Liver (tissue), 9 donors: ENCODE measurements around the gene MRPL50. TPM values are rescaled to one million over a fixed set of nuclear protein-coding genes. Genes with fewer than 3 reads are reported as not detected.

Experiments
- DNase-seq: peaks from one replicate; pipeline ENCODE4 v3.0.0-alpha.2; 2017; ENCODE audit warnings: low spot score
- H3K27ac ChIP-seq, 2 donors: one replicate each; pipeline ENCODE4 v1.7.0; 2013; ENCODE audit warnings: inconsistent platforms in 2 of 2, low read length in 2 of 2, control low read depth in 1 of 2, low read depth in 1 of 2, mild to moderate bottlenecking in 1 of 2
- H3K27me3 ChIP-seq, 4 donors: one replicate each; pipeline versions ENCODE4 v1.6.1 to v1.7.0; 2013; ENCODE audit warnings: low read length in 3 of 4, inconsistent platforms in 1 of 4, mild to moderate bottlenecking in 1 of 4, moderate library complexity in 1 of 4; ENCODE audit not compliant: control insufficient read depth in 4 of 4, insufficient read depth in 4 of 4
- H3K36me3 ChIP-seq, 4 donors: one replicate each; pipeline versions ENCODE4 v1.6.1 to v1.7.0; 2013; ENCODE audit warnings: low read length in 3 of 4, mild to moderate bottlenecking in 3 of 4, low read depth in 1 of 4, moderate library complexity in 1 of 4; ENCODE audit not compliant: control insufficient read depth in 4 of 4, insufficient read depth in 3 of 4
- H3K4me1 ChIP-seq, 4 donors: one replicate each; pipeline versions ENCODE4 v1.6.1 to v1.7.0; 2013; ENCODE audit warnings: low read length in 3 of 4, mild to moderate bottlenecking in 3 of 4, moderate library complexity in 1 of 4; ENCODE audit not compliant: control insufficient read depth in 4 of 4, insufficient read depth in 4 of 4
- H3K4me3 ChIP-seq, 3 donors: one replicate each; pipeline versions ENCODE4 v1.6.1 to v1.7.0; 2013; ENCODE audit warnings: low read length in 3 of 3, control low read depth in 1 of 3, low read depth in 1 of 3, mild to moderate bottlenecking in 1 of 3
- H3K9ac ChIP-seq, 2 donors: one replicate each; pipeline ENCODE4 v1.7.0; 2013; ENCODE audit warnings: low read length in 2 of 2, mild to moderate bottlenecking in 2 of 2, moderate library complexity in 2 of 2, control low read depth in 1 of 2, low read depth in 1 of 2
- H3K9me3 ChIP-seq, 4 donors: one replicate each; pipeline versions ENCODE4 v1.6.1 to v1.7.0; 2013; ENCODE audit warnings: low read length in 3 of 4; ENCODE audit not compliant: control insufficient read depth in 4 of 4
- EGR1 ChIP-seq, 2 donors: IDR thresholded peaks; 2 replicates each; pipeline ENCODE4 v1.6.1; 2016 to 2018; ENCODE audit warnings: antibody characterized with exemption in 2 of 2, low read depth in 2 of 2
- FOXA1 ChIP-seq: IDR thresholded peaks from 2 replicates; pipeline ENCODE4 v1.6.1; 2016; ENCODE audit warnings: antibody characterized with exemption
- FOXA2 ChIP-seq: IDR thresholded peaks from 2 replicates; pipeline ENCODE4 v1.6.1; 2016; ENCODE audit warnings: antibody characterized with exemption
- GABPA ChIP-seq, 2 donors: IDR thresholded peaks in 1 of 2; conservative IDR thresholded peaks in 1 of 2; 2 replicates each; pipeline ENCODE4 v1.6.1; 2016; ENCODE audit warnings: antibody characterized with exemption in 2 of 2, mild to moderate bottlenecking in 1 of 2, moderate library complexity in 1 of 2
- HNF4A ChIP-seq, 2 donors: conservative IDR thresholded peaks; 2 replicates each; pipeline ENCODE4 v1.6.1; 2016; ENCODE audit warnings: antibody characterized with exemption in 2 of 2, mild to moderate bottlenecking in 2 of 2
- HNF4G ChIP-seq: IDR thresholded peaks from 2 replicates; pipeline ENCODE4 v1.6.1; 2016; ENCODE audit warnings: antibody characterized with exemption
- JUND ChIP-seq, 2 donors: IDR thresholded peaks; 2 replicates each; pipeline ENCODE4 v1.6.1; 2016; ENCODE audit warnings: antibody characterized with exemption in 2 of 2
- NR2F2 ChIP-seq: IDR thresholded peaks from 2 replicates; pipeline ENCODE4 v1.6.1; 2016; ENCODE audit warnings: antibody characterized with exemption
- RAD21 ChIP-seq, 2 donors: IDR thresholded peaks; 2 replicates each; pipeline ENCODE4 v1.6.1; 2016; ENCODE audit warnings: antibody characterized with exemption in 2 of 2, mild to moderate bottlenecking in 2 of 2
- RXRA ChIP-seq, 2 donors: IDR thresholded peaks; 2 replicates each; pipeline ENCODE4 v1.6.1; 2017 to 2018; ENCODE audit warnings: antibody characterized with exemption in 2 of 2, mild to moderate bottlenecking in 1 of 2
- SP1 ChIP-seq: IDR thresholded peaks from 2 replicates; pipeline ENCODE4 v1.6.1; 2018; ENCODE audit warnings: antibody characterized with exemption, mild to moderate bottlenecking
- TAF1 ChIP-seq: conservative IDR thresholded peaks from 2 replicates; pipeline ENCODE4 v1.6.1; 2016; ENCODE audit warnings: antibody characterized with exemption, mild to moderate bottlenecking
- YY1 ChIP-seq: IDR thresholded peaks from 2 replicates; pipeline ENCODE4 v1.6.1; 2016; ENCODE audit warnings: antibody characterized with exemption, mild to moderate bottlenecking
- WGBS: extraction: QIAGEN DNeasy Blood & Tissue Kit; methylation state at CpG from one replicate; pipeline ENCODE4 v1.1.7; 2013; 5-methylcytosine and 5-hydroxymethylcytosine counted together
- polyA plus RNA-seq, 2 donors: library from polyadenylated mRNA; stranded (reverse) in 1 of 2; unstranded in 1 of 2; fragments of 200-250 nt in 1 of 2; fragments of >200 nt in 1 of 2; fragmentation: Nextera tagmentation in 1 of 2; extraction: Ambion mirVana in 1 of 2; gene quantifications; one replicate each; pipeline versions ENCODE4 v1.2.1 to v1.2.3, GENCODE V29; 2013 to 2015
- total RNA-seq, 2 donors: library from RNA; depleted of rRNA; stranded (reverse); fragments of >200 nt; gene quantifications; one replicate each; pipeline ENCODE4 v1.2.3, GENCODE V29; 2014
- TF ChIP-seq, protein P1 (sequence below): fragments of 150-350 bp; IDR thresholded peaks from 2 replicates; pipeline ENCODE4 v1.5.1; 2017; ENCODE audit warnings: improper control_type of control experiment, low read depth, low read length; ENCODE audit not compliant: missing input control
- TF ChIP-seq, protein P2 (sequence below): IDR thresholded peaks from 2 replicates; pipeline ENCODE4 v1.6.1; 2016; ENCODE audit warnings: antibody characterized with exemption
- donor health status: healthy.
- donor health status: healthy.
- donor health status: healthy.
- donor health status: healthy.
- donor health status: healthy.

The MRPL50 gene
- total and polyA plus RNA-seq, 4 donors: 5.7 to 12.3 (median 10.5) TPM

DNA sequence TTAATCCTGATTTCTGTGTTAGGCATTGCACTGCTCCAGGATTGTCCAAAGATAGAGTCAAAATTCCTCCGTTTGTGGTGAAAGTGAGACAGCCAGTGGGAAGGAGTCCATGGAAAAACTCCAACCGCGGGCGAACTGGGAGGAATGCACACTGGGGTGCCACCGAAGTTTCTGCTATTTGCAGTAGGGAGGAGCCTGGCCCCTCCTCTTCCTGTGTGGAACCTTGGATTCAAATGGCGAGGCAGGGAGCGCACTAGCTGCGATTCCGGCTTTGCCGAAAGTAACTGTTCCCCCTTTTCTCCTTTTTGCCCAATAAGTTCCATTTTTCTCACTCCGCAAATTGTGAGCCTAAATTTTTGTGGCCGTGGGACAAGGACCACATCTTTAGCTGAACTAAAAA is 22.9 kb downstream of the MRPL50 start (continued):
- no peak for TF ChIP-seq HNF4A (conservative IDR thresholded peaks at IDR 0.05)
- TF ChIP-seq RXRA (IDR thresholded peaks at IDR 0.05): no peak
- TF ChIP-seq SP1: no peak
- TF ChIP-seq TAF1: no peak
- TF ChIP-seq, protein P1, sequence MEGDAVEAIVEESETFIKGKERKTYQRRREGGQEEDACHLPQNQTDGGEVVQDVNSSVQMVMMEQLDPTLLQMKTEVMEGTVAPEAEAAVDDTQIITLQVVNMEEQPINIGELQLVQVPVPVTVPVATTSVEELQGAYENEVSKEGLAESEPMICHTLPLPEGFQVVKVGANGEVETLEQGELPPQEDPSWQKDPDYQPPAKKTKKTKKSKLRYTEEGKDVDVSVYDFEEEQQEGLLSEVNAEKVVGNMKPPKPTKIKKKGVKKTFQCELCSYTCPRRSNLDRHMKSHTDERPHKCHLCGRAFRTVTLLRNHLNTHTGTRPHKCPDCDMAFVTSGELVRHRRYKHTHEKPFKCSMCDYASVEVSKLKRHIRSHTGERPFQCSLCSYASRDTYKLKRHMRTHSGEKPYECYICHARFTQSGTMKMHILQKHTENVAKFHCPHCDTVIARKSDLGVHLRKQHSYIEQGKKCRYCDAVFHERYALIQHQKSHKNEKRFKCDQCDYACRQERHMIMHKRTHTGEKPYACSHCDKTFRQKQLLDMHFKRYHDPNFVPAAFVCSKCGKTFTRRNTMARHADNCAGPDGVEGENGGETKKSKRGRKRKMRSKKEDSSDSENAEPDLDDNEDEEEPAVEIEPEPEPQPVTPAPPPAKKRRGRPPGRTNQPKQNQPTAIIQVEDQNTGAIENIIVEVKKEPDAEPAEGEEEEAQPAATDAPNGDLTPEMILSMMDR: no peak
- TF ChIP-seq GABPA (IDR thresholded peaks at IDR 0.05 in 1 of 2, conservative IDR thresholded peaks at IDR 0.05 in 1 of 2): no peak

DNA sequence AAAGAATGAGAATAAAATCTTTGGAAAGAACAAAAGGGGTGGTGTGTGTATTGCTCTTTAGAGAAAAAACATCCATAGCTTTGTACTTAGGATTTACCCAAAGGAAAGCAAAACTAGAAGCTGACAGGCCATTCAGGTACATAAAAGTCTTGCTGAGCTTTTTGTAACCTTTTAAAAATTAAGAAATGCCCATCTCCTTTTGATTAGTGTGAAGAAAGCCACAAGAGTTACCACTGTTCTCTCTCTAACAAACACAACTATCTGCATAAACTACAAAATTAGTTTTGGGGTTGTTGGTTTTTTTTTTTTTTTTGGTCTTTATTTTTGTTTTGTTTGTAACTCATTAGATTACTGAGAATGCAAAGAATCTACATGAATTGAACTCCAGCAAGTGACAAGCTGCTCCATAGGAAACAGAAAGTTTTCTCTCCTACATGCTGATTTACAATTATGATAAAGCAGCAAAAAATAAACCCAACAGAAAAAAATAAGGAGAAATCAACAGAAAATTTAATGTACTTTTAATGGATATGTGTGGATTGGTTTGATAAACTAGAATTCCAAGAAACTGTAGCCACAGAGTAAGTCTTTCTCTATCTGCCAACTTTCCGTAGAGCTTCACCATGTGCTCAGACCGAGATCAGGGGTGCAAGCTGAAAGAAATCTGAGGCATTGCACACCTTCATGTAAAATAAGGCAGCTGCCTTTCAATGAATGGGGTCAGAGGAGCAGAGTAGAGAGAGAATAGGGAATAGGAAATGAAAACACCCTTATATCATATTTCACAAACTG is 25.9 kb downstream of the MRPL50 start:
- no peaks in the 10 kb centered on the region for H3K9me3 ChIP-seq
- H3K4me3 ChIP-seq: no peak overlapping the region
- no peaks in the 10 kb centered on the region for H3K27me3 ChIP-seq
- peaks cover 3 to 46% (median 22%) of the 10 kb centered on the region in 4 donors for H3K36me3 ChIP-seq
- H3K9ac ChIP-seq: no peak overlapping the region
- 50% methylated on average over 2 of the region's 2 CpGs for WGBS
- H3K27ac ChIP-seq: no peak overlapping the region
- no peak for DNase-seq
- TF ChIP-seq FOXA2: no peak
- TF ChIP-seq FOXA1: no peak
- TF ChIP-seq, protein P2, sequence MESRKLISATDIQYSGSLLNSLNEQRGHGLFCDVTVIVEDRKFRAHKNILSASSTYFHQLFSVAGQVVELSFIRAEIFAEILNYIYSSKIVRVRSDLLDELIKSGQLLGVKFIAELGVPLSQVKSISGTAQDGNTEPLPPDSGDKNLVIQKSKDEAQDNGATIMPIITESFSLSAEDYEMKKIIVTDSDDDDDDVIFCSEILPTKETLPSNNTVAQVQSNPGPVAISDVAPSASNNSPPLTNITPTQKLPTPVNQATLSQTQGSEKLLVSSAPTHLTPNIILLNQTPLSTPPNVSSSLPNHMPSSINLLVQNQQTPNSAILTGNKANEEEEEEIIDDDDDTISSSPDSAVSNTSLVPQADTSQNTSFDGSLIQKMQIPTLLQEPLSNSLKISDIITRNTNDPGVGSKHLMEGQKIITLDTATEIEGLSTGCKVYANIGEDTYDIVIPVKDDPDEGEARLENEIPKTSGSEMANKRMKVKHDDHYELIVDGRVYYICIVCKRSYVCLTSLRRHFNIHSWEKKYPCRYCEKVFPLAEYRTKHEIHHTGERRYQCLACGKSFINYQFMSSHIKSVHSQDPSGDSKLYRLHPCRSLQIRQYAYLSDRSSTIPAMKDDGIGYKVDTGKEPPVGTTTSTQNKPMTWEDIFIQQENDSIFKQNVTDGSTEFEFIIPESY: no peak
- TF ChIP-seq NR2F2: no peak
- TF ChIP-seq YY1: no peak
- TF ChIP-seq HNF4G: no peak
- TF ChIP-seq, protein P1: no peak
- no peak for TF ChIP-seq GABPA (IDR thresholded peaks at IDR 0.05 in 1 of 2, conservative IDR thresholded peaks at IDR 0.05 in 1 of 2)
- no peak for TF ChIP-seq RAD21 (IDR thresholded peaks at IDR 0.05)
- no peak for TF ChIP-seq SP1
- H3K4me1 ChIP-seq: peaks cover 8 to 73% (median 41%) of the 10 kb centered on the region in 4 donors

DNA sequence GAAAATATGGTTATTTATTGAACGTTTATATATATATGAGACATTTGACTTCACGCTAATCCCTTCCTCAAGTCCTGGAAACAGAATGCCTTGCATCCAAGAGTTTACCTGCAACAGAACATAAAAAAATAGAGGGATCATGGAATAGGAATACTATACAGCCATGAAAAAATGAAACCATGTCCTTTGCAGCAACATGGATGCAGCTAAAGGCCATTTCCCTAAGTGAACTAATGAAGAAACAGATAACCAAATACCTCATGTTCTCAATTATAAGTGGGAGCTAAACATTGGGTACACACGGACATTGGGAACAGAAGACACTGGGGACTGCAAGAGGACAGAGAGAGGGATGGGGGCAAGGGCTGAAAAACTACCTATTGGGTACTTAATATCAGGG is 26.6 kb downstream of the MRPL50 start:
- H3K36me3 ChIP-seq: peaks cover 3 to 53% (median 22%) of the 10 kb centered on the region in 4 donors
- no peak for DNase-seq
- H3K9me3 ChIP-seq: no peaks in the 10 kb centered on the region
- H3K27me3 ChIP-seq: no peaks in the 10 kb centered on the region
- no peak overlapping the region for H3K27ac ChIP-seq
- H3K4me1 ChIP-seq: peaks cover 6 to 75% (median 44%) of the 10 kb centered on the region in 4 donors
- WGBS: 85% methylated on average over 3 of the region's 3 CpGs
- no peak overlapping the region for H3K9ac ChIP-seq
- H3K4me3 ChIP-seq: no peak overlapping the region
- no peak for TF ChIP-seq HNF4A (conservative IDR thresholded peaks at IDR 0.05)
- no peak for TF ChIP-seq JUND (IDR thresholded peaks at IDR 0.05)
- TF ChIP-seq RXRA (IDR thresholded peaks at IDR 0.05): no peak
- no peak for TF ChIP-seq HNF4G
- TF ChIP-seq, protein P2: no peak
- TF ChIP-seq EGR1 (IDR thresholded peaks at IDR 0.05; ENCODE audit: low read depth in 2 of 2): no peak
- TF ChIP-seq SP1: no peak
- TF ChIP-seq TAF1: no peak
- no peak for TF ChIP-seq NR2F2
